H1 (cell line): ENCODE measurements around the gene CCL23. TPM values are rescaled to one million over a fixed set of nuclear protein-coding genes. Genes with fewer than 3 reads are reported as not detected.

ENCODE experiments used
- CTCF ChIA-PET: fragments of 300-600 bp; sonication (Branson Sonifier 250); formaldehyde crosslinking; loops from one replicate; lab custom pipeline; 2021; ENCODE audit not compliant: partially characterized antibody; lab: Charles Lee
- POLR2A ChIA-PET: fragments of 300-600 bp; sonication (Branson Sonifier 250); formaldehyde crosslinking; loops from one replicate; lab custom pipeline; 2021; ENCODE audit warnings: inconsistent platforms; ENCODE audit not compliant: partially characterized antibody; lab: Charles Lee
- DNase-seq, 2 experiments: peaks; one replicate each; pipeline versions ENCODE4 v3.0.0 to v3.0.0-alpha.2; 2010 to 2022; ENCODE audit warnings: low spot score in 2 of 2, low read depth in 1 of 2, mixed read lengths in 1 of 2
- FAIRE-seq: peaks from 2 replicates; lab custom pipeline; 2011; peaks lifted over from hg19 to GRCh38; lab: Jason Lieb, UNC
- H2AFZ ChIP-seq: 2 replicates; pipeline ENCODE4 v1.8.1; 2012; ENCODE audit warnings: low read length, inconsistent platforms
- H2AK5ac ChIP-seq: 2 replicates; pipeline ENCODE4 v1.6.1; 2013; ENCODE audit warnings: low read depth, low read length
- H2BK120ac ChIP-seq: replicated peaks from 2 replicates; pipeline ENCODE3; 2013; ENCODE audit warnings: low read depth, low read length, inconsistent platforms
- H2BK12ac ChIP-seq: 2 replicates; pipeline ENCODE4 v1.6.1; 2013; ENCODE audit warnings: low read depth, low read length
- H2BK15ac ChIP-seq: 2 replicates; pipeline ENCODE4 v1.6.1; 2013; ENCODE audit warnings: low read length
- H2BK20ac ChIP-seq: 2 replicates; pipeline ENCODE4 v1.6.1; 2013; ENCODE audit warnings: low read length
- H2BK5ac ChIP-seq: 2 replicates; pipeline ENCODE4 v1.6.1; 2013; ENCODE audit warnings: low read depth, low read length
- H3K14ac ChIP-seq: 2 replicates; pipeline ENCODE4 v1.6.1; 2013; ENCODE audit warnings: inconsistent platforms; ENCODE audit not compliant: insufficient read length
- H3K18ac ChIP-seq: 2 replicates; pipeline ENCODE4 v1.6.1; 2013; ENCODE audit warnings: low read length; ENCODE audit errors: extremely low read depth
- H3K23ac ChIP-seq: 2 replicates; pipeline ENCODE4 v1.6.1; 2013; ENCODE audit warnings: inconsistent platforms; ENCODE audit not compliant: insufficient read length
- H3K23me2 ChIP-seq: 2 replicates; pipeline ENCODE4 v1.6.1; 2013; ENCODE audit warnings: low read depth, low read length
- H3K27ac ChIP-seq: 2 replicates; pipeline ENCODE4 v1.6.1; 2011; ENCODE audit warnings: low read depth, low read length, inconsistent platforms
- H3K27me3 ChIP-seq, 4 experiments: replicated peaks in 1 of 4; 1 replicate in 1 of 4; 2 replicates in 3 of 4; pipeline versions ENCODE4 v1.6.1 to v1.8.1; 2011 to 2013; ENCODE audit warnings: low read length in 3 of 4, mild to moderate bottlenecking in 3 of 4, inconsistent platforms in 2 of 4, mixed read lengths in 2 of 4, moderate library complexity in 1 of 4; ENCODE audit not compliant: control insufficient read depth in 3 of 4, insufficient read depth in 3 of 4; ENCODE audit errors: extremely low read depth in 1 of 4
- H3K36me3 ChIP-seq, 4 experiments: 2 replicates each; pipeline versions ENCODE4 v1.6.1 to v1.8.1; 2011 to 2013; ENCODE audit warnings: mild to moderate bottlenecking in 4 of 4, low read length in 3 of 4, moderate library complexity in 2 of 4, control low read depth in 1 of 4, inconsistent platforms in 1 of 4; ENCODE audit not compliant: insufficient read depth in 4 of 4, control insufficient read depth in 2 of 4
- H3K4ac ChIP-seq: replicated peaks from 2 replicates; pipeline ENCODE3; 2013; ENCODE audit warnings: low read length, low read depth, mixed read lengths, inconsistent platforms; ENCODE audit not compliant: insufficient read length
- H3K4me1 ChIP-seq, 4 experiments: replicated peaks in 1 of 4; 1 replicate in 1 of 4; 2 replicates in 3 of 4; pipeline versions ENCODE4 v1.6.1 to v1.8.1; 2011 to 2013; ENCODE audit warnings: low read length in 3 of 4, inconsistent platforms in 2 of 4, mixed read lengths in 1 of 4; ENCODE audit not compliant: insufficient read depth in 4 of 4, control insufficient read depth in 3 of 4
- H3K4me2 ChIP-seq, 2 experiments: 2 replicates each; pipeline versions ENCODE4 v1.6.1 to v1.8.1; 2011 to 2013; ENCODE audit warnings: low read depth in 2 of 2, low read length in 2 of 2, control low read depth in 1 of 2, inconsistent platforms in 1 of 2, mild to moderate bottlenecking in 1 of 2; ENCODE audit not compliant: insufficient read depth in 1 of 2
- H3K4me3 ChIP-seq, 4 experiments: fragments of 200-600, 300-600 bp in 1 of 4; sonication (generic), shearing (Covaris generic), sonication (Bioruptor Twin) in 1 of 4; 2 replicates each; pipeline versions ENCODE4 v1.5.1 to v1.8.1; 2011 to 2016; ENCODE audit warnings: low read length in 4 of 4, low read depth in 3 of 4, control low read depth in 2 of 4, inconsistent platforms in 2 of 4, mild to moderate bottlenecking in 2 of 4, mixed read lengths in 1 of 4, moderate library complexity in 1 of 4; ENCODE audit not compliant: insufficient read depth in 2 of 4; ENCODE audit errors: extremely low read depth in 1 of 4
- H3K56ac ChIP-seq: replicated peaks from 2 replicates; pipeline ENCODE3; 2013; ENCODE audit warnings: low read depth, mild to moderate bottlenecking, mixed read lengths, low read length, inconsistent platforms; ENCODE audit not compliant: insufficient read length
- H3K79me1 ChIP-seq: 2 replicates; pipeline ENCODE4 v1.6.1; 2013; ENCODE audit warnings: low read depth, low read length, control low read depth
- H3K79me2 ChIP-seq, 2 experiments: 2 replicates each; pipeline versions ENCODE4 v1.6.1 to v1.8.1; 2012 to 2013; ENCODE audit warnings: low read length in 2 of 2, mild to moderate bottlenecking in 2 of 2, inconsistent platforms in 1 of 2; ENCODE audit not compliant: insufficient read depth in 2 of 2, control insufficient read depth in 1 of 2
- H3K9ac ChIP-seq, 4 experiments: replicated peaks in 1 of 4; 1 replicate in 1 of 4; 2 replicates in 3 of 4; pipeline versions ENCODE4 v1.6.1 to v1.8.1; 2011 to 2013; ENCODE audit warnings: low read depth in 3 of 4, low read length in 3 of 4, control low read depth in 2 of 4, mild to moderate bottlenecking in 2 of 4, moderate library complexity in 2 of 4, inconsistent platforms in 1 of 4; ENCODE audit errors: extremely low read depth in 1 of 4
- H3K9me3 ChIP-seq, 2 experiments: 2 replicates each; pipeline versions ENCODE4 v1.6.1 to v1.8.1; 2012 to 2013; ENCODE audit warnings: mild to moderate bottlenecking in 2 of 2, moderate library complexity in 2 of 2, control low read depth in 1 of 2, inconsistent platforms in 1 of 2, low read depth in 1 of 2, low read length in 1 of 2, mixed read lengths in 1 of 2; ENCODE audit not compliant: insufficient read depth in 2 of 2
- H4K20me1 ChIP-seq, 2 experiments: replicated peaks in 1 of 2; 2 replicates each; pipeline versions ENCODE3 to v1.8.1; 2011 to 2013; ENCODE audit warnings: inconsistent platforms in 2 of 2, low read length in 2 of 2, mild to moderate bottlenecking in 1 of 2; ENCODE audit not compliant: insufficient read depth in 2 of 2, control insufficient read depth in 1 of 2
- H4K5ac ChIP-seq: 2 replicates; pipeline ENCODE4 v1.6.1; 2013; ENCODE audit warnings: low read length, low read depth, mixed read lengths, inconsistent platforms; ENCODE audit not compliant: insufficient read length
- H4K8ac ChIP-seq: 2 replicates; pipeline ENCODE4 v1.8.0; 2013; ENCODE audit warnings: mild to moderate bottlenecking, moderate library complexity, low read length, inconsistent platforms; ENCODE audit not compliant: insufficient read depth; ENCODE audit errors: extremely low read depth
- H4K91ac ChIP-seq: replicated peaks from 2 replicates; pipeline ENCODE3; 2013; ENCODE audit warnings: low read length, mixed read lengths, inconsistent platforms; ENCODE audit not compliant: insufficient read length
- CEBPB ChIP-seq: IDR thresholded peaks from 2 replicates; pipeline ENCODE4 v1.6.1; 2012; ENCODE audit warnings: low read depth, low read length
- CTBP2 ChIP-seq: IDR thresholded peaks from 2 replicates; pipeline ENCODE4 v1.7.0; 2011; ENCODE audit warnings: borderline replicate concordance, mild to moderate bottlenecking, moderate library complexity, mixed read lengths, low read length; ENCODE audit not compliant: insufficient read depth, insufficient read length
- EGR1 ChIP-seq: IDR thresholded peaks from 2 replicates; pipeline ENCODE4 v1.6.1; 2011; ENCODE audit warnings: low read depth, low read length, borderline replicate concordance
- WGBS, 2 experiments: shearing (Covaris generic) in 1 of 2; methylation state at CpG; one replicate each; pipeline versions ENCODE4 v1.1.6 to v1.1.7; 2013 to 2015; ENCODE audit warnings: low lambda C conversion rate in 2 of 2, mixed read lengths in 2 of 2, inconsistent platforms in 1 of 2, low coverage in 1 of 2, missing lambda C conversion rate in 1 of 2; ENCODE audit not compliant: insufficient replicate concordance in 2 of 2, insufficient coverage in 1 of 2, insufficient read length in 1 of 2; ENCODE audit errors: extremely low coverage in 1 of 2, missing lambda C conversion rate in 1 of 2; 5-methylcytosine and 5-hydroxymethylcytosine counted together
- polyA plus RNA-seq, 7 experiments: library from polyadenylated mRNA; depleted of rRNA in 3 of 7; stranded (reverse) in 5 of 7; unstranded in 2 of 7; fragments of >200 nt in 5 of 7; fragments of 200-250 nt in 2 of 7; gene quantifications; 1 replicate in 5 of 7; 2 replicates in 1 of 7; 4 replicates in 1 of 7; pipeline versions ENCODE4 v1.2.1 to v1.2.3, GENCODE V29; 2011 to 2013; ENCODE audit warnings: missing spikeins in 2 of 7, mixed read lengths in 2 of 7
- total RNA-seq: library from RNA; stranded (reverse); fragmentation: NEBNext Ultra II Directional; extraction: Animal tissue kit (Norgen Biotek cat#: 25700); gene quantifications from 2 replicates; pipeline ENCODE4 v1.2.1, GENCODE V29; 2021
- TF ChIP-seq, protein P1 (sequence below), 3 experiments: IDR thresholded peaks; 1 replicate in 2 of 3; 2 replicates in 1 of 3; pipeline versions ENCODE4 v1.5.1 to v1.6.1; 2011; ENCODE audit warnings: low read length in 3 of 3, mild to moderate bottlenecking in 3 of 3, inconsistent platforms in 2 of 3, low read depth in 1 of 3, moderate library complexity in 1 of 3; ENCODE audit not compliant: insufficient read depth in 1 of 3; ENCODE audit errors: control extremely low read depth in 1 of 3

CCL23 gene
- total and polyA plus RNA-seq, 2 of the 8 experiments (the other 6 are each of a cell fraction or from before 2014, with no cell fraction given), result not detected

DNA sequence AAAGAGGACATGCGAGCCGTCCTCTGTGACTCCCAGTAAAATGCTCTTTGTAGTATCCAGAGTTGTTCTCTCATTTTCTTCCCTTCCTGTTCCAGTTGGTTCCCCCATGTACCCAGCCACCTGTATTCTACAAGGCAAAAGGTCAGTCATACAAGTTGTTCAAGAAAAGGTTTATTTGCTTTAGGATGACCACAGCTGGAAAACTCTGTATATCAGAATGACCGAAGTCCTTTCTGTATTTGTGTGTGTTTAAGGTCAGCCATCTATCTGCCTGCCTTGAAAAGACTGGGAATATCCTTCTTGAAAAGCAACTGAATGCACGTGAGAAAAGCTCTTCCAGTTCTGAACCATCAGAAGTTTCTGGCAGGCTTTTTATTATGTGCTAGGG, 44.8 kb downstream of the CCL23 start:
- Histone ChIP-seq H3K36me3 (no peaks in the 10 kb centered on the region), H3K4ac (no peak overlapping the region), H2BK120ac (no peak overlapping the region), H3K4me3 (no peak overlapping the region), H2BK15ac (no peak overlapping the region), H3K4me2 (no peak overlapping the region), H3K4me1 (peaks cover 0 to 2% (median 0%) of the 10 kb centered on the region in 4 experiments; a peak in 2 of 7 replicates), H2BK5ac (no peak overlapping the region), H3K9me3 (no peaks in the 10 kb centered on the region), H3K27me3 (no peaks in the 10 kb centered on the region), H3K27ac (no peak overlapping the region), H3K23ac (no peak overlapping the region), H4K5ac (no peak overlapping the region), H3K14ac (no peak overlapping the region), H3K79me1 (no peaks in the 10 kb centered on the region), H2BK20ac (no peak overlapping the region), H2BK12ac (no peak overlapping the region), H3K79me2 (no peaks in the 10 kb centered on the region), H3K18ac (no peak overlapping the region), H3K23me2 (no peaks in the 10 kb centered on the region), H2AK5ac (no peak overlapping the region), H4K91ac (no peak overlapping the region), H2AFZ (no peak overlapping the region), H4K8ac (no peak overlapping the region), H3K9ac (no peak overlapping the region), H4K20me1 (no peaks in the 10 kb centered on the region), H3K56ac (no peak overlapping the region)
- CTCF ChIA-PET, result interaction anchor here (1.0 to 4.2 kb wide), 6 partner anchors 8 to 176 kb away, joined by 3 to 11 read pairs (median 4); partner anchors contain the start of gene CCL16
- TF ChIP-seq CEBPB (no peak), CTBP2 (no peak), EGR1 (no peak)
- TF ChIP-seq, protein P1, sequence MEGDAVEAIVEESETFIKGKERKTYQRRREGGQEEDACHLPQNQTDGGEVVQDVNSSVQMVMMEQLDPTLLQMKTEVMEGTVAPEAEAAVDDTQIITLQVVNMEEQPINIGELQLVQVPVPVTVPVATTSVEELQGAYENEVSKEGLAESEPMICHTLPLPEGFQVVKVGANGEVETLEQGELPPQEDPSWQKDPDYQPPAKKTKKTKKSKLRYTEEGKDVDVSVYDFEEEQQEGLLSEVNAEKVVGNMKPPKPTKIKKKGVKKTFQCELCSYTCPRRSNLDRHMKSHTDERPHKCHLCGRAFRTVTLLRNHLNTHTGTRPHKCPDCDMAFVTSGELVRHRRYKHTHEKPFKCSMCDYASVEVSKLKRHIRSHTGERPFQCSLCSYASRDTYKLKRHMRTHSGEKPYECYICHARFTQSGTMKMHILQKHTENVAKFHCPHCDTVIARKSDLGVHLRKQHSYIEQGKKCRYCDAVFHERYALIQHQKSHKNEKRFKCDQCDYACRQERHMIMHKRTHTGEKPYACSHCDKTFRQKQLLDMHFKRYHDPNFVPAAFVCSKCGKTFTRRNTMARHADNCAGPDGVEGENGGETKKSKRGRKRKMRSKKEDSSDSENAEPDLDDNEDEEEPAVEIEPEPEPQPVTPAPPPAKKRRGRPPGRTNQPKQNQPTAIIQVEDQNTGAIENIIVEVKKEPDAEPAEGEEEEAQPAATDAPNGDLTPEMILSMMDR (IDR thresholded peaks at IDR 0.05; ENCODE audit: control extremely low read depth in 1 of 3, insufficient read depth in 1 of 3, low read depth in 1 of 3, low read length in 3 of 3), result no peak
- FAIRE-seq (no peak), DNase-seq (no peak)
- POLR2A ChIA-PET, result no interaction called here
- 84% methylated on average over 4 of the region's 4 CpGs; no CpG with 5 or more reads in 1 of the 2 experiments for WGBS, 2 experiments
